Measurements from ENCODE around the gene CNTF.

The CNTF gene

GRCh38 chr11:58578136-58578634 is 44.3 kb upstream of the CNTF start (continued):
- TF ChIP-seq ZNF416 (tag by site-specific recombination; IDR thresholded peaks at IDR 0.05) (no peak), WT1 (tag by site-specific recombination; IDR thresholded peaks at IDR 0.05) (no peak), ZNF530 (tag by site-specific recombination; IDR thresholded peaks at IDR 0.05; ENCODE audit: low read depth) (no peak), MZF1 (tag by site-specific recombination; IDR thresholded peaks at IDR 0.05; ENCODE audit: borderline replicate concordance) (no peak), ZNF629 (tag by site-specific recombination; IDR thresholded peaks at IDR 0.05) (peak; percentile 78)

- H3K27ac ChIP-seq (ENCODE audit: extremely low read depth, low read depth, low read length): peak within 1 kb of the TSS; percentile 95
- peak within 1 kb of the TSS; percentile 99 for H3K4me3 ChIP-seq (ENCODE audit: low read depth, low read length)
- H3K4me1 ChIP-seq (ENCODE audit: control insufficient read depth, insufficient read depth, low read length): no peaks in the 10 kb centered on the region
- ChIA-PET POLR2A (interaction anchor here (0.7 to 1.5 kb wide), 2 partner anchors 19 to 1267 kb away, joined by 3 to 5 read pairs; no protein-coding TSS in a partner anchor), CTCF (interaction anchor here (3.5 kb wide), 1 partner anchor 11 kb away, joined by 34 read pairs; no protein-coding TSS in a partner anchor)
- no peaks in the 10 kb centered on the region for H3K9me3 ChIP-seq (ENCODE audit: control insufficient read depth, insufficient read depth, low read depth, low read length)
- H3K36me3 ChIP-seq (ENCODE audit: control insufficient read depth in 2 of 2, insufficient read depth in 1 of 2, low read length in 2 of 2): peaks cover 0 to 11% of the 10 kb centered on the region in 2 experiments; a peak in 1 of 3 replicates
- TF ChIP-seq ZNF16 (tag by site-specific recombination; IDR thresholded peaks at IDR 0.05; ENCODE audit: low read depth) (no peak), KLF16 (tag by site-specific recombination; IDR thresholded peaks at IDR 0.05) (peak; percentile 34; the same call in 1 of the 2 replicates), ZNF426 (tag by site-specific recombination; IDR thresholded peaks at IDR 0.05) (no peak), HOXC10 (CRISPR knock-in tag; IDR thresholded peaks at IDR 0.05) (no peak), ZBTB48 (tag by site-specific recombination; IDR thresholded peaks at IDR 0.05) (peak; percentile 40; the same call in 1 of the 2 replicates), PATZ1 (tag by site-specific recombination; IDR thresholded peaks at IDR 0.05) (peak; percentile 55; the same call in 1 of the 2 replicates), ZNF398 (tag by site-specific recombination; IDR thresholded peaks at IDR 0.05) (peak; percentile 71), ZFP69B (tag by site-specific recombination; IDR thresholded peaks at IDR 0.05) (0 out of 2 replicates have a peak, but pooled peaks have one; percentile 2), KLF10 (tag by site-specific recombination; IDR thresholded peaks at IDR 0.05) (peak; percentile 45; the same call in 1 of the 2 replicates), GLIS2 (tag by site-specific recombination; IDR thresholded peaks at IDR 0.05) (peak; percentile 23; the same call in 1 of the 2 replicates), OVOL3 (tag by site-specific recombination; IDR thresholded peaks at IDR 0.05) (0 out of 2 replicates have a peak, but pooled peaks have one; percentile 32), HOXA7 (CRISPR knock-in tag; IDR thresholded peaks at IDR 0.05; ENCODE audit: borderline replicate concordance) (no peak), ZNF2 (tag by site-specific recombination; IDR thresholded peaks at IDR 0.05) (peak; percentile 40; the same call in 1 of the 2 replicates), SP3 (tag by site-specific recombination; IDR thresholded peaks at IDR 0.05) (peak; percentile 4; the same call in 1 of the 2 replicates), KLF17 (tag by site-specific recombination; IDR thresholded peaks at IDR 0.05) (peak; percentile 23; the same call in 1 of the 2 replicates)
- TF ChIP-seq, protein P1, sequence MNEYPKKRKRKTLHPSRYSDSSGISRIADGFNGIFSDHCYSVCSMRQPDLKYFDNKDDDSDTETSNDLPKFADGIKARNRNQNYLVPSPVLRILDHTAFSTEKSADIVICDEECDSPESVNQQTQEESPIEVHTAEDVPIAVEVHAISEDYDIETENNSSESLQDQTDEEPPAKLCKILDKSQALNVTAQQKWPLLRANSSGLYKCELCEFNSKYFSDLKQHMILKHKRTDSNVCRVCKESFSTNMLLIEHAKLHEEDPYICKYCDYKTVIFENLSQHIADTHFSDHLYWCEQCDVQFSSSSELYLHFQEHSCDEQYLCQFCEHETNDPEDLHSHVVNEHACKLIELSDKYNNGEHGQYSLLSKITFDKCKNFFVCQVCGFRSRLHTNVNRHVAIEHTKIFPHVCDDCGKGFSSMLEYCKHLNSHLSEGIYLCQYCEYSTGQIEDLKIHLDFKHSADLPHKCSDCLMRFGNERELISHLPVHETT (tag by site-specific recombination; IDR thresholded peaks at IDR 0.05): peak; percentile 29; the same call in 1 of the 2 replicates
- TF ChIP-seq, protein P2, sequence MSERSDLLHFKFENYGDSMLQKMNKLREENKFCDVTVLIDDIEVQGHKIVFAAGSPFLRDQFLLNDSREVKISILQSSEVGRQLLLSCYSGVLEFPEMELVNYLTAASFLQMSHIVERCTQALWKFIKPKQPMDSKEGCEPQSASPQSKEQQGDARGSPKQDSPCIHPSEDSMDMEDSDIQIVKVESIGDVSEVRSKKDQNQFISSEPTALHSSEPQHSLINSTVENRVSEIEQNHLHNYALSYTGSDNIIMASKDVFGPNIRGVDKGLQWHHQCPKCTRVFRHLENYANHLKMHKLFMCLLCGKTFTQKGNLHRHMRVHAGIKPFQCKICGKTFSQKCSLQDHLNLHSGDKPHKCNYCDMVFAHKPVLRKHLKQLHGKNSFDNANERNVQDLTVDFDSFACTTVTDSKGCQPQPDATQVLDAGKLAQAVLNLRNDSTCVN (tag by site-specific recombination; optimal IDR thresholded peaks at IDR 0.05): peak; percentile 76
- TF ChIP-seq, protein P3, sequence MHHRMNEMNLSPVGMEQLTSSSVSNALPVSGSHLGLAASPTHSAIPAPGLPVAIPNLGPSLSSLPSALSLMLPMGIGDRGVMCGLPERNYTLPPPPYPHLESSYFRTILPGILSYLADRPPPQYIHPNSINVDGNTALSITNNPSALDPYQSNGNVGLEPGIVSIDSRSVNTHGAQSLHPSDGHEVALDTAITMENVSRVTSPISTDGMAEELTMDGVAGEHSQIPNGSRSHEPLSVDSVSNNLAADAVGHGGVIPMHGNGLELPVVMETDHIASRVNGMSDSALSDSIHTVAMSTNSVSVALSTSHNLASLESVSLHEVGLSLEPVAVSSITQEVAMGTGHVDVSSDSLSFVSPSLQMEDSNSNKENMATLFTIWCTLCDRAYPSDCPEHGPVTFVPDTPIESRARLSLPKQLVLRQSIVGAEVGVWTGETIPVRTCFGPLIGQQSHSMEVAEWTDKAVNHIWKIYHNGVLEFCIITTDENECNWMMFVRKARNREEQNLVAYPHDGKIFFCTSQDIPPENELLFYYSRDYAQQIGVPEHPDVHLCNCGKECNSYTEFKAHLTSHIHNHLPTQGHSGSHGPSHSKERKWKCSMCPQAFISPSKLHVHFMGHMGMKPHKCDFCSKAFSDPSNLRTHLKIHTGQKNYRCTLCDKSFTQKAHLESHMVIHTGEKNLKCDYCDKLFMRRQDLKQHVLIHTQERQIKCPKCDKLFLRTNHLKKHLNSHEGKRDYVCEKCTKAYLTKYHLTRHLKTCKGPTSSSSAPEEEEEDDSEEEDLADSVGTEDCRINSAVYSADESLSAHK (tag by site-specific recombination; IDR thresholded peaks at IDR 0.05): 0 out of 2 replicates have a peak, but pooled peaks have one; percentile 7
- TF ChIP-seq, protein P4, sequence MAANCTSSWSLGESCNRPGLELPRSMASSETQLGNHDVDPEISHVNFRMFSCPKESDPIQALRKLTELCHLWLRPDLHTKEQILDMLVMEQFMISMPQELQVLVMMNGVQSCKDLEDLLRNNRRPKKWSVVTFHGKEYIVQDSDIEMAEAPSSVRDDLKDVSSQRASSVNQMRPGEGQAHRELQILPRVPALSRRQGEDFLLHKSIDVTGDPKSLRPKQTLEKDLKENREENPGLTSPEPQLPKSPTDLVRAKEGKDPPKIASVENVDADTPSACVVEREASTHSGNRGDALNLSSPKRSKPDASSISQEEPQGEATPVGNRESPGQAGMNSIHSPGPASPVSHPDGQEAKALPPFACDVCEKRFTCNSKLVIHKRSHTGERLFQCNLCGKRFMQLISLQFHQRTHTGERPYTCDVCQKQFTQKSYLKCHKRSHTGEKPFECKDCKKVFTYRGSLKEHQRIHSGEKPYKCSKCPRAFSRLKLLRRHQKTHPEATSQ (tag by site-specific recombination; IDR thresholded peaks at IDR 0.05): no peak
These were observed 43.8 kb upstream of the CNTF start, which contains the start of gene ZFP91 for GRCh38 chr11:58578635-58579191. TSS of gene ZFP91 (plus strand) at chr11:58579063. CDS start at chr11:58579282, 219 bp downstream.
